ENCODE measurements around the gene MICAL3.

MICAL3 gene

GRCh38 chr22:18050065-18050464 is 25.7 kb upstream of the MICAL3 start:
- TF ChIP-seq CTCF (IDR thresholded peaks at IDR 0.05; ENCODE audit: low read depth, low read length, missing control alignments) = no peak
- in situ Hi-C loops (cut with HindIII; ENCODE audit: low pct_ligation_motif_present, low sequenced_read_pairs) = no loop called here
- DNase-seq = no peak
- Histone ChIP-seq H3K4me3 (ENCODE audit: low read depth, low read length) (no peak overlapping the region), H3K27ac (no peak overlapping the region), H3K36me3 (replicated peaks) (no peaks in the 10 kb centered on the region), H3K27me3 (replicated peaks) (no peaks in the 10 kb centered on the region)

GRCh38 chr22:18048441-18048898 is 24.1 kb upstream of the MICAL3 start:
- Histone ChIP-seq H3K4me3 (ENCODE audit: low read depth, low read length) (no peak overlapping the region), H3K27ac (no peak overlapping the region), H3K27me3 (replicated peaks) (no peaks in the 10 kb centered on the region), H3K36me3 (replicated peaks) (no peaks in the 10 kb centered on the region)
- in situ Hi-C loops (cut with HindIII; ENCODE audit: low pct_ligation_motif_present, low sequenced_read_pairs) = loop anchor here (25.0 kb wide), 1 partner anchor 136 kb away; no protein-coding TSS in a partner anchor
- peak; percentile 42 for DNase-seq
- TF ChIP-seq CTCF (IDR thresholded peaks at IDR 0.05; ENCODE audit: low read depth, low read length, missing control alignments) = no peak

GRCh38 chr22:18048041-18048440 is 23.7 kb upstream of the MICAL3 start:
- in situ Hi-C loops (cut with HindIII; ENCODE audit: low pct_ligation_motif_present, low sequenced_read_pairs) = loop anchor here (25.0 kb wide), 1 partner anchor 136 kb away; no protein-coding TSS in a partner anchor

DNA sequence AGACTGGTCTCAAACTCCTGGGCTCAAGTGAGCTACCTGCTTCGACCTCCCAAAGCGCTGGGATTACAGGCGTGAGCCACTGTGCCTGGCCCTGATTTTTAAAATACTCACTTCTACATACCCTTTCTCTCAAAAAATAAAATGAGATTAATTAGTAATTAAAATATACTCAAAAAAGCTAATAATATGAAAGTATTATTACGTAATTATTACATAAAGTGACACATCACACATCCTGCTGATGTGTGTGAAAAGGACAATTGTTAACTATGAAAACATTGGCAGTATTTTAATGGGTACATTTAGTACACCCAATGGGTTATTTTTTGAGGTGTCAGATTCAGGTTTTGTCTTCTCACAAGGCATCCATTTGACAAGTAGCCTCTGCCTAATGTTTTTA is 21.4 kb upstream of the MICAL3 start:
- TF ChIP-seq CTCF (IDR thresholded peaks at IDR 0.05; ENCODE audit: low read depth, low read length, missing control alignments) = no peak
- in situ Hi-C loops (cut with HindIII; ENCODE audit: low pct_ligation_motif_present, low sequenced_read_pairs) = loop anchor here (25.0 kb wide), 1 partner anchor 133 kb away; no protein-coding TSS in a partner anchor
- Histone ChIP-seq H3K36me3 (replicated peaks) (no peaks in the 10 kb centered on the region), H3K27ac (no peak overlapping the region), H3K4me3 (ENCODE audit: low read depth, low read length) (no peak overlapping the region), H3K27me3 (replicated peaks) (no peaks in the 10 kb centered on the region)
- no peak for DNase-seq

More at GRCh38 chr22:18048041-18048440, 23.7 kb upstream of the MICAL3 start:
- no peaks in the 10 kb centered on the region for H3K27me3 ChIP-seq (replicated peaks)
- TF ChIP-seq CTCF (IDR thresholded peaks at IDR 0.05; ENCODE audit: low read depth, low read length, missing control alignments) = no peak
- no peaks in the 10 kb centered on the region for H3K36me3 ChIP-seq (replicated peaks)
- no peak overlapping the region for H3K4me3 ChIP-seq (ENCODE audit: low read depth, low read length)
- DNase-seq = no peak
- no peak overlapping the region for H3K27ac ChIP-seq

- in situ Hi-C loops (cut with HindIII; ENCODE audit: low pct_ligation_motif_present, low sequenced_read_pairs) = loop anchor here (25.0 kb wide), 1 partner anchor 132 kb away; no protein-coding TSS in a partner anchor
- no peak for TF ChIP-seq CTCF (IDR thresholded peaks at IDR 0.05; ENCODE audit: low read depth, low read length, missing control alignments)
- Histone ChIP-seq H3K27ac (no peak overlapping the region), H3K27me3 (replicated peaks) (no peaks in the 10 kb centered on the region), H3K4me3 (ENCODE audit: low read depth, low read length) (no peak overlapping the region), H3K36me3 (replicated peaks) (no peaks in the 10 kb centered on the region)
- DNase-seq = peak; percentile 18
Measured at GRCh38 chr22:18044548-18045271, 20.3 kb upstream of the MICAL3 start.
